SK-N-SH (cell line): ENCODE data around the gene GPR25. TPM values are rescaled to one million over a fixed set of nuclear protein-coding genes. Genes with fewer than 3 reads are reported as not detected.

Source experiments
- CTCF ChIA-PET: fragments of 300-600, 350-600 bp; formaldehyde crosslinking; extraction: SDS; loops from one replicate; lab custom pipeline; 2021; lab: Yijun Ruan, JAX
- POLR2A ChIA-PET: fragments of 350-600 bp; sonication (Branson Sonifier 250); formaldehyde crosslinking; extraction: SDS; loops from one replicate; lab custom pipeline; 2020; ENCODE audit warnings: antibody characterized with exemption, inconsistent platforms; lab: Yijun Ruan, JAX
- DNase-seq: peaks from one replicate; pipeline ENCODE4 v3.0.0; 2012
- H2AFZ ChIP-seq: fragments of 200-600 bp; sonication (generic); 2 replicates; pipeline ENCODE4 v1.8.1; 2016; ENCODE audit warnings: antibody characterized with exemption, mild to moderate bottlenecking, low read depth
- H3F3A ChIP-seq: fragments of 200-600 bp; sonication (generic); replicated peaks from 2 replicates; pipeline ENCODE3; 2016; ENCODE audit warnings: antibody characterized with exemption, mild to moderate bottlenecking; ENCODE audit not compliant: insufficient read depth
- H3K27ac ChIP-seq, 2 experiments: fragments of 200-500 bp in 1 of 2; fragments of 200-600 bp in 1 of 2; sonication (Bioruptor generic) in 1 of 2; sonication (generic), shearing (Covaris generic) in 1 of 2; 2 replicates each; pipeline versions ENCODE4 v1.5.1 to v1.6.1; 2014 to 2016; ENCODE audit warnings: low read depth in 2 of 2, inconsistent platforms in 1 of 2, low read length in 1 of 2, mild to moderate bottlenecking in 1 of 2, mixed read lengths in 1 of 2
- H3K27me3 ChIP-seq: fragments of 200-600 bp; sonication (generic), shearing (Covaris generic); 2 replicates; pipeline ENCODE4 v1.6.1; 2016; ENCODE audit warnings: mixed run types; ENCODE audit not compliant: insufficient read depth
- H3K36me3 ChIP-seq, 2 experiments: fragments of 200-500 bp in 1 of 2; fragments of 200-600 bp in 1 of 2; sonication (Bioruptor generic) in 1 of 2; sonication (generic) in 1 of 2; replicated peaks in 1 of 2; 2 replicates each; pipeline versions ENCODE3 to v1.5.1; 2014 to 2016; ENCODE audit warnings: low read length in 1 of 2, mild to moderate bottlenecking in 1 of 2; ENCODE audit not compliant: insufficient read depth in 2 of 2, control insufficient read depth in 1 of 2
- H3K4me1 ChIP-seq, 2 experiments: fragments of 200-500 bp in 1 of 2; fragments of 200-600 bp in 1 of 2; sonication (Bioruptor generic) in 1 of 2; sonication (generic), shearing (Covaris generic) in 1 of 2; 2 replicates each; pipeline versions ENCODE4 v1.5.1 to v1.6.1; 2014 to 2016; ENCODE audit warnings: low read depth in 1 of 2, low read length in 1 of 2, mixed run types in 1 of 2; ENCODE audit not compliant: insufficient read depth in 2 of 2, control insufficient read depth in 1 of 2
- H3K4me2 ChIP-seq: fragments of 200-600 bp; sonication (generic), shearing (Covaris generic); 2 replicates; pipeline ENCODE4 v1.6.1; 2017; ENCODE audit warnings: mixed run types
- H3K4me3 ChIP-seq, 2 experiments: fragments of 200-500 bp in 1 of 2; fragments of 200-600 bp in 1 of 2; sonication (Bioruptor generic) in 1 of 2; sonication (generic), shearing (Covaris generic) in 1 of 2; 2 replicates each; pipeline versions ENCODE4 v1.5.1 to v1.8.1; 2014 to 2016; ENCODE audit warnings: low read depth in 2 of 2, inconsistent platforms in 1 of 2, low read length in 1 of 2, mild to moderate bottlenecking in 1 of 2, mixed read lengths in 1 of 2, moderate library complexity in 1 of 2
- H3K79me2 ChIP-seq: fragments of 200-600 bp; sonication (generic); 2 replicates; pipeline ENCODE4 v1.8.1; 2017; ENCODE audit warnings: mild to moderate bottlenecking; ENCODE audit not compliant: insufficient read depth
- H3K9ac ChIP-seq: fragments of 200-600 bp; sonication (generic); 2 replicates; pipeline ENCODE4 v1.6.1; 2017; ENCODE audit warnings: mixed run types
- H3K9me2 ChIP-seq: fragments of 200-600 bp; sonication (generic); 2 replicates; pipeline ENCODE4 v1.6.1; 2017; ENCODE audit warnings: mixed run types
- H3K9me3 ChIP-seq: fragments of 200-600 bp; sonication (generic); 2 replicates; pipeline ENCODE4 v1.6.1; 2017; ENCODE audit warnings: mixed run types, mild to moderate bottlenecking, moderate library complexity
- H4K20me1 ChIP-seq: fragments of 200-600 bp; sonication (generic); 2 replicates; pipeline ENCODE4 v1.6.1; 2017; ENCODE audit warnings: mild to moderate bottlenecking, mixed run types; ENCODE audit not compliant: insufficient read depth
- CHD2 ChIP-seq: fragments of 150-350 bp; IDR thresholded peaks from 2 replicates; pipeline ENCODE4 v1.6.1; 2018; ENCODE audit warnings: low read length; ENCODE audit not compliant: partially characterized antibody
- CTCF ChIP-seq: fragments of 200-600 bp; sonication (generic); IDR thresholded peaks from 2 replicates; pipeline ENCODE4 v1.6.1; 2017; ENCODE audit warnings: antibody characterized with exemption, mild to moderate bottlenecking, moderate library complexity
- EZH2phosphoT487 ChIP-seq: fragments of 200-600 bp; sonication (generic); IDR thresholded peaks from 2 replicates; pipeline ENCODE4 v1.6.1; 2017; ENCODE audit warnings: low read depth, mixed run types, mild to moderate bottlenecking, antibody characterized with exemption, moderate library complexity, borderline replicate concordance
- FOSL2 ChIP-seq: IDR thresholded peaks from 2 replicates; pipeline ENCODE4 v1.4.0; 2012; ENCODE audit warnings: low read depth, mild to moderate bottlenecking, moderate library complexity, borderline replicate concordance
- GATA2 ChIP-seq: sonication (generic); formaldehyde crosslinking; IDR thresholded peaks from 2 replicates; pipeline ENCODE4 v1.5.0; 2020; ENCODE audit warnings: mild to moderate bottlenecking, missing genetic modification reagents
- MXI1 ChIP-seq: IDR thresholded peaks from 2 replicates; pipeline ENCODE4 v1.6.1; 2012; ENCODE audit warnings: mild to moderate bottlenecking, low read depth, low read length, improper control_type of control experiment
- RFX5 ChIP-seq: IDR thresholded peaks from 2 replicates; pipeline ENCODE4 v1.6.1; 2012; ENCODE audit warnings: mild to moderate bottlenecking, improper control_type of control experiment, low read length
- RXRA ChIP-seq: IDR thresholded peaks from 2 replicates; pipeline ENCODE4 v1.4.0; 2012; ENCODE audit warnings: low read depth, mild to moderate bottlenecking, borderline replicate concordance
- TCF12 ChIP-seq: IDR thresholded peaks from 2 replicates; pipeline ENCODE4 v1.4.0; 2012
- USF1 ChIP-seq: IDR thresholded peaks from 2 replicates; pipeline ENCODE4 v1.4.0; 2012; ENCODE audit warnings: low read depth, borderline replicate concordance
- WGBS: methylation state at CpG from one replicate; pipeline ENCODE4 v1.1.6; 2017; ENCODE audit warnings: low lambda C conversion rate; 5-methylcytosine and 5-hydroxymethylcytosine counted together
- polyA plus RNA-seq, 3 experiments: library from polyadenylated mRNA; depleted of rRNA; stranded (reverse); fragments of >200 nt; gene quantifications; 2 replicates each; pipeline ENCODE4 v1.2.3, GENCODE V29; 2012

GPR25 gene
- not detected in 2 replicates for polyA plus RNA-seq (2012; rRNA removed)
- polyA plus RNA-seq (2012; cell fraction: cytosol; rRNA removed) = not detected in 2 replicates
- 0.04 TPM in 1 of 2 replicates, not detected in the other for polyA plus RNA-seq (2012; cell fraction: nucleus; rRNA removed)

GRCh38 chr1:200872446-200873115, at the start of gene GPR25:
Gene GPR25 (plus strand): TSS chr1:200872981. CDS start chr1:200873038, 57 bp downstream.
- H2AFZ ChIP-seq = no peak within 1 kb of the TSS
- H3K4me3 ChIP-seq = no peak within 1 kb of the TSS
- no peaks in the 10 kb centered on the region for H3K36me3 ChIP-seq
- H4K20me1 ChIP-seq = no peaks in the 10 kb centered on the region
- H3K9me2 ChIP-seq = no peaks in the 10 kb centered on the region
- DNase-seq = no peak
- no peaks in the 10 kb centered on the region for H3K9me3 ChIP-seq
- ChIA-PET POLR2A (no interaction called here), CTCF (no interaction called here)
- no peak within 1 kb of the TSS for H3K27ac ChIP-seq
- H3F3A ChIP-seq = no peaks in the 10 kb centered on the region
- H3K79me2 ChIP-seq = no peaks in the 10 kb centered on the region
- H3K27me3 ChIP-seq = no peaks in the 10 kb centered on the region
- H3K9ac ChIP-seq = no peak within 1 kb of the TSS
- no peak for TF ChIP-seq EZH2phosphoT487
- TF ChIP-seq RFX5 = no peak
- no peak for TF ChIP-seq USF1
- TF ChIP-seq CTCF = no peak
- TF ChIP-seq FOSL2 = no peak
- no peak for TF ChIP-seq GATA2 (CRISPR knock-in tag)
- 82% methylated on average over 20 of the region's 23 CpGs for WGBS
- no peaks in the 10 kb centered on the region for H3K4me1 ChIP-seq
- no peak within 1 kb of the TSS for H3K4me2 ChIP-seq

GRCh38 chr1:200831091-200831490, 41.7 kb upstream of the GPR25 start:
- peaks cover 23 to 39% of the 10 kb centered on the region in 2 experiments for H3K36me3 ChIP-seq
- WGBS = 93% methylated on average over 2 of the region's 2 CpGs
- CTCF ChIA-PET = interaction anchor here (2.0 kb wide), 1 partner anchor 209 kb away, joined by 6 read pairs; no protein-coding TSS in a partner anchor
- H3K4me1 ChIP-seq = no peaks in the 10 kb centered on the region; a peak in 2 of 4 replicates
- TF ChIP-seq MXI1 = no peak
- no peak for TF ChIP-seq RXRA
- TF ChIP-seq EZH2phosphoT487 = no peak
- TF ChIP-seq TCF12 = no peak
- TF ChIP-seq CHD2 = no peak
- peaks cover 23% of the 10 kb centered on the region for H3F3A ChIP-seq
- H3K9ac ChIP-seq = no peak overlapping the region
- H3K9me2 ChIP-seq = no peaks in the 10 kb centered on the region
- no peaks in the 10 kb centered on the region; the same call in 1 of the 2 replicates for H4K20me1 ChIP-seq
- no peak overlapping the region for H3K4me2 ChIP-seq
- H3K9me3 ChIP-seq = no peaks in the 10 kb centered on the region
- DNase-seq = no peak
- H3K27me3 ChIP-seq = no peaks in the 10 kb centered on the region
- POLR2A ChIA-PET = no interaction called here
- H3K27ac ChIP-seq = no peak overlapping the region
- H3K79me2 ChIP-seq = peaks cover 35% of the 10 kb centered on the region
- H3K4me3 ChIP-seq = no peak overlapping the region
- H2AFZ ChIP-seq = no peak overlapping the region
